ENCODE data around the gene CIAO2A.
A peak's percentile ranks its signal among the peaks of the same experiment; 100 is the strongest.

- TF ChIP-seq, protein P1, sequence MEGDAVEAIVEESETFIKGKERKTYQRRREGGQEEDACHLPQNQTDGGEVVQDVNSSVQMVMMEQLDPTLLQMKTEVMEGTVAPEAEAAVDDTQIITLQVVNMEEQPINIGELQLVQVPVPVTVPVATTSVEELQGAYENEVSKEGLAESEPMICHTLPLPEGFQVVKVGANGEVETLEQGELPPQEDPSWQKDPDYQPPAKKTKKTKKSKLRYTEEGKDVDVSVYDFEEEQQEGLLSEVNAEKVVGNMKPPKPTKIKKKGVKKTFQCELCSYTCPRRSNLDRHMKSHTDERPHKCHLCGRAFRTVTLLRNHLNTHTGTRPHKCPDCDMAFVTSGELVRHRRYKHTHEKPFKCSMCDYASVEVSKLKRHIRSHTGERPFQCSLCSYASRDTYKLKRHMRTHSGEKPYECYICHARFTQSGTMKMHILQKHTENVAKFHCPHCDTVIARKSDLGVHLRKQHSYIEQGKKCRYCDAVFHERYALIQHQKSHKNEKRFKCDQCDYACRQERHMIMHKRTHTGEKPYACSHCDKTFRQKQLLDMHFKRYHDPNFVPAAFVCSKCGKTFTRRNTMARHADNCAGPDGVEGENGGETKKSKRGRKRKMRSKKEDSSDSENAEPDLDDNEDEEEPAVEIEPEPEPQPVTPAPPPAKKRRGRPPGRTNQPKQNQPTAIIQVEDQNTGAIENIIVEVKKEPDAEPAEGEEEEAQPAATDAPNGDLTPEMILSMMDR (IDR thresholded peaks at IDR 0.05) = peak; percentile 76 to 91 (median 84)
- TF ChIP-seq POLR2A (IDR thresholded peaks at IDR 0.05) = peak; percentile 48
Observed at GRCh38 chr15:64046421-64047153, 47.1 kb downstream of the CIAO2A start, which contains the start of gene DAPK2.
